ENCODE measurements around the gene RPS15.
"Not testable (repeated sequence)": the region's sequence is repeated elsewhere in the genome, so short reads cannot be mapped to it uniquely, and the experiment has no call there.

RPS15 gene

DNA sequence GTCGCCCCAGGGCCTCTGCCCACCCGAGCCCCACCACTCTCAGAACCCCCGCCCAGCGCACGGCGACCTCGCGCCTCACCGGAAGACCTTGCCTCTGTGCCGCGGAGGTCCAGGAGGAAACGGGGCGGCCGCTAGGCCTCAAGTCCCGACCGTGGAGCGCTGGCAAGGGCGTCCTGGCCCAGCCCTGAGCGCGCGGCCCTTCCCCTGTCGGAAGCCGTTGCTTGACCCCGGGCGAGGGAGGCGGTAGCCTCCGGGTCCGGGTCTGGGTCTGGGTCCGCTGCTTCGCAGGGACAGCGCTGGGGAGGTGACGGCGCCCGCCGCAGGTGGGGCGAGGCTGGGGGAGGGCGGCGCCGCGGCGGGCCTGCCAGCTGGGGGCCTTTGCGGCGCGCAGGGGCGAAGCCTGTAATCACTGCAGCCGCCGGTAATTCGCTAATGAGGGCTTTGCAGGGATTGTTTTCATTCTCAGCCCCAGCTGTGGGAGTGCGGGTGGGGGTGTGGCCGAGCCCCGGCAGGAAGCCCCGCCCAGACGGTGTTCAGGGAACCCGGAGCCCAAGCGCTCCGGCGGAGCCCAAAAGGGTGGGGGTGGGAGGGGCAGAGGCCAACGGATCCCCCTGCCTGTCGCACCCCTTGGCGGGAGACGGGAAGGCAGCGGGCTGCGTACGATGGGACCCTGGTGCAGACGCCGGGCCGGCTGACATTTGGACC is 32.3 kb downstream of the RPS15 start:
- no peak for DNase-seq (ENCODE audit: low spot score)

DNA sequence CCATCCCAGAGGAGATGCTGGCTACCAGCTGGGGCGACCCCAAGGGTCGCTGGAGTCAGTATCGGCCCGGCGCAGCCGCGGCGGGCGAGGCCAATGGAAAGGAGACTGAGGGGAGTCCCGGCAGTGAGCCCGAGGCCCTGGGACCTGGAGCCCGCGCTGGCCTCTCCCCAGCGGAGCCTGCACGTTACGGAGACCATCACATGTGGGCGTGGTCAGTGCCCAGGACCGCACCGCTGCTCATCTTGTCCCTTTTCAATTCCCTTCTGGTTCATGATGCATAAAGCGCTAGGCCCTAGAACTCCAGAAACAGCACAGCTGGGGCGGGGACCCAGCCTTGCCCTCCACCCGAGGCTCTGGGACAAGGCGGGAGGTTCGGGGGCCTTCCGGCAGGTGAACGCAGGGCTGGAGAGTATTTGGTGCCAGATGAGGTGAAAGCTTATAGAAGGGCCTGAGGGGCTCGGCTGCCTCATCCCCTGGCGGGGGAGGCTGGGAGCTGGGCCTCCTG is 32.9 kb downstream of the RPS15 start:
- DNase-seq (ENCODE audit: low spot score) = no peak

GRCh38 chr19:1471515-1472160 is 33.4 kb downstream of the RPS15 start:
- DNase-seq (ENCODE audit: low spot score) = no peak

GRCh38 chr19:1472231-1473084 is 34.3 kb downstream of the RPS15 start:
- DNase-seq (ENCODE audit: low spot score) = no peak

DNA sequence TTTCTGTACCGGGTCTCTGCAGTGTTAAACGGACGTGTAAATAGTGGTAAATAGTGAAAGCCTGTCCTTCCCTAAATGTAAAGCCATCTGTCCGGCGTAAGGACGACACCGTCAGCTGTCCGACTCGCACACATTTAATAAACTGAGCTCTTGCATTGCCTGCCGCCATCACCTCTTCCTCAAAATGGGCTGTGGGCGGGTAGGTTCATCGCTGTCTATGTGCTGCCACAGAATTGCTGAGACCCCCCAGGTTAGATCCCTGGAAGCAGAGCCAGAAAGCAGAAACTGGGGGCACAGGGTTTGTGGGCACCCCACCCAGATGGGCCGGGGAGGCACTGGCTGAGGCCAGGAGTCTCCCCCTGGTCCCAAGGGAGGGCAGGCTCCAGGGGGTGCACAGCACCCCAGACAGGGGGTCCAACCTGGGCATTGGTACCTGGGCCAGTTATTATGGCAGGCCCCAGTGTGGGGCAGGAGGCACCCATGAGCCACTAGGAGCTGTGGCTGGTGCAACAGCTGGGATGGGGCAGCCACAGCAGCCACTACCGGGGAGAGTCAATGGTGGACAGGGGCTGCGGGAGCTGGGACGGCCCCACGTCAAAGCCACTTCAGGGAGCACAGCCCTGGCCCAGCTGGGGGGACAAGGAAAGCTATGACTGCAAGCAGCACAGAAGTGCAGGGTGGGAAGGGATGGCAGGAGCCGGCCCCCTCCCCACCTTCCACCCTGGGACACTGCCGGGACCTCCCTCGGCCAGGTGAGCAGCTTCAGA is 35.1 kb downstream of the RPS15 start:
- no peak for DNase-seq (ENCODE audit: low spot score)

- no peak for DNase-seq (ENCODE audit: low spot score)
Measured at GRCh38 chr19:1474011-1474764, 36.0 kb downstream of the RPS15 start.

DNA sequence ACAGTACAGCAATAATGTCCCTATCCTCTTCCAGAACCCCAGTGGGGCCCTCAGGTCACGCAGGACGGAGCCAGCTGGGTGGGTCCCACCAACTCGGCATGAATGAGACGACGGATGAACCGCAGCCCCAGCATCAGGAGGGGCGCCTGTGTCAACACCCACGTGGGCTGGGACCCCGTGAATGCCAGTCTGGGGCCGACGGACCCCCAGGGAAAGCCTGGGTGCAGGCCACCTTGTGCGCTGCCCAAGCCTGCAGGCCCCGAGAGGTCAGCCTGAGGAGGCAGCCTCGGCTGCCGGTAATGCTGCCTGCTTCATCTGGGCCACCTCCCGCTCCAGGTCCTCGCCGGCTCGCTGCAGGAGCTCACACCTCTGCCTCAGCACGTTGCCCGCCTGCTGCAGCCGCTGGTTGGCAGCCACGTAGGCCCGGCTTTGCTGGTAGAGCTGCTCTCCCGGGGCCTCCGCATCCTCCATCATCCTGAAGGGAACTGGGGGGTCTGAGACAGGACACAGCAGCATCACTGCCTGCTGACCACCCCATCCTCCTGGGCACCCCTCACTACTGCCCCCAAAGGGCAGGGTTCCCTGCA is 36.7 kb downstream of the RPS15 start:
- no peak for DNase-seq (ENCODE audit: low spot score)

GRCh38 chr19:1475751-1476437 is 37.7 kb downstream of the RPS15 start:
- DNase-seq (ENCODE audit: low spot score) = no peak

DNA sequence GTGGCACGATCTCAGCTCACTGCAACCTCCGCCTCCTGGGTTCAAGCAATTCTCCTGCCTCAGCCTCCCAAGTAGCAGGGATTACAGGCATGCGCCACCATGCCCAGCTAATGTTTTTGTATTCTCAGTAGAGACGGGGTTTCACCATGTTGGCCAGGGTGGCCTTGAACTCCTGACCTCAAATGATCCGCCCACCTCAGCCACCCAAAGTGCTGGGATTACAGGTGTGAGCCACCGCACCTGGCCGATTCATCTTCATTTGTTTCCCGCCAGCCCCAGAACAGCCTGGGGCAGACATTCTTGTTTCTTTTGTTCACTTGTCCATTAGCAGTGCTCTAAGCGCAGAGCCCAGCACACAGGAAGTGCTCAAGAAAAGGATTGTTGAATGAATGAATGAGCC is 38.9 kb downstream of the RPS15 start:
- not testable (repeated sequence) for DNase-seq (ENCODE audit: low spot score)

DNA sequence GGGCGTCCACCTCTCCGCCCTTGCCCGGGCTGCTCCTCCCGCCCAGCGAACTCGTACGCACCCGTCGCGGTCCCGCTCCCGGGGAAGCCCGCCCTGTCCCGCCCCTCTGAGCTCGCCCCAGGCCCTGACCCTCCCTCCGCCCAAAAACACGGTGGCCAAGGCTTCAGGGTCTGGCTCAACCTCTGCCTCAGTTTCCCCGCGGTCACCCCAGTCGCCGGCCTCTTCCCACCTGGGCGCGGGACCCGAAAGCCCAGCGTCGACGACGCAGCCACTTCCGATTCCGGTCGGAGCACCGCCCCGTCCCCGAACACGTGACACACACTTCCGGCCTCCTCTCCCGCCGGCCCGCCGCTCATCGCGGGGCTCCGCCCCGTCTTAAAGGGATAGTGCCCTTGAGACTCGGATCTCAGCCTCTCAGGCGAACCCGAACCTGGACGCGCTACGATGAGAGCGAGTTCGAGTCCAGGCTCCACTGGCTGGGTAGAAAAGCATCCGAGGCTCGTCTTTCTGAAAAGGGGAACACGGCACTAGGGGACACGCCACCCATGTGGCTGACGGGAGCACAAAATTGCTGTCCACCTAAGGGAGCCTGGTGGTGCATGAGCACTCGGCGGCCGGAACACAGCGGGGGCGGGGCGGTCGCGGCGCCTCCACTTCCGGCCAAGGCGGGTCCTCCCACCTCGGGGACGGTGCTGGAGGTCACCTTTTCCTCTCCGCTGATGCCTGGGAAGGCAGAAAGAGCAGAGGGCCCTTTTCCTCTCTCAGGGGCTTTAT is 40.9 kb downstream of the RPS15 start, which contains the start of gene C19orf25:
Gene C19orf25 (minus strand): TSS at position 282 of the 774 bp plus-strand sequence. CDS start 312 bp downstream, outside the sequence.
- peak; percentile 94 for DNase-seq (ENCODE audit: low spot score)

DNA sequence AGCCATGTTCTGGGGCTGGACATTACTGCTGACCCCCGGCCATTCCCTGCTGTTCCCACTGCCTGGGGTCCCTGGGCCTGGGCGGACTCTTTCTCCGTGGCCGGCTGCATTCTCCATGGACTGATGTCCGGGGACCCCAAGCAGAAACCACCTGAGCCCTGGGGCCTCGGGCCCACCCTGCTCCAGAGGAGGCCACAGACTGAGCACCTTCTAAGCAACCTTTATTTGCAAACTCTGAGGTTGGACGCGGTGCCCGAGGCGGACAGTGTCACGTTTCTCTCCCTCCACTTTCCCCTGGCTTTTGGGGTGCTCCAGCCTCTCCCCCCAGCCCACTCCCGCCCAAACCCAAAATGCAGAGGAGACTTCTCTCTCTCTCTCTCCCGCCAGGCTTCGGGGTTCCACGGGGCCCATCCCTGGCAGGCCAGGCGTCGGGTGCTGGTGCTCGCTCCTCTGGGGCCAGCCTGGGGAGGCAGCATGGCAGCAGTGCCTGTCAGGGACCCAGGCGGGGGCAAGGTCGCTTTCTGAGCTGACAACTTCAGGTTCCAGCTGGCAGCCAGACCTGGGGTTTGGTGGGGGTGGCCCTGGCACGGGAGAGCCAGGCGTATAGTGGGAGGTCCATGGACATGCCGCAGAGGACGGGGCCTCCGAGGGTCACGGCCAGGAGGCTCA is 43.2 kb downstream of the RPS15 start:
- DNase-seq (ENCODE audit: low spot score) = no peak

DNA sequence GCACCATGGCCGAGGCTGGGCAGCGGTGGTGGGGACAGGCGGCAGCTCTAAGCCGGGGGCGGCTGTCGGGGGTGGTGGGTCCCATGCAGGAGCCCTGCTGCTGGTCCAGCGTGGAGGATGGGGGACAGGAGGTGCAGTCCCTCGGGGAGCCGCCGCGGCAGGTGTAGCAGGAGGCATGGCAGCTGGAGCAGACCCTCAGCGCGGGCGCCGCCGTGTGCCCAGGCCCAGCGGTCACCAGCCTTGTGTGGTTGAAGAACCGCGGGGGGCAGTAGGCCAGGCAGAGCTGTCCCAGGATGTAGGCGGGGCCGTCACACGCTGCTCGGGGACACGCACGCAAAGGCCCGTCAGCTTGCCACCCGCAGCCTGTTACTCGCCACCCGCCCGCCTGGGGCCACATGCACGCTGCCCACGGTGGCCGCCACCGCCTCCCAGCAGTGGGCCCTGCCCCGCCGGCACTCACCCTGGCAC is 43.7 kb downstream of the RPS15 start:
- DNase-seq (ENCODE audit: low spot score) = no peak

GRCh38 chr19:1482361-1483130 is 44.4 kb downstream of the RPS15 start:
- DNase-seq (ENCODE audit: low spot score) = no peak

DNA sequence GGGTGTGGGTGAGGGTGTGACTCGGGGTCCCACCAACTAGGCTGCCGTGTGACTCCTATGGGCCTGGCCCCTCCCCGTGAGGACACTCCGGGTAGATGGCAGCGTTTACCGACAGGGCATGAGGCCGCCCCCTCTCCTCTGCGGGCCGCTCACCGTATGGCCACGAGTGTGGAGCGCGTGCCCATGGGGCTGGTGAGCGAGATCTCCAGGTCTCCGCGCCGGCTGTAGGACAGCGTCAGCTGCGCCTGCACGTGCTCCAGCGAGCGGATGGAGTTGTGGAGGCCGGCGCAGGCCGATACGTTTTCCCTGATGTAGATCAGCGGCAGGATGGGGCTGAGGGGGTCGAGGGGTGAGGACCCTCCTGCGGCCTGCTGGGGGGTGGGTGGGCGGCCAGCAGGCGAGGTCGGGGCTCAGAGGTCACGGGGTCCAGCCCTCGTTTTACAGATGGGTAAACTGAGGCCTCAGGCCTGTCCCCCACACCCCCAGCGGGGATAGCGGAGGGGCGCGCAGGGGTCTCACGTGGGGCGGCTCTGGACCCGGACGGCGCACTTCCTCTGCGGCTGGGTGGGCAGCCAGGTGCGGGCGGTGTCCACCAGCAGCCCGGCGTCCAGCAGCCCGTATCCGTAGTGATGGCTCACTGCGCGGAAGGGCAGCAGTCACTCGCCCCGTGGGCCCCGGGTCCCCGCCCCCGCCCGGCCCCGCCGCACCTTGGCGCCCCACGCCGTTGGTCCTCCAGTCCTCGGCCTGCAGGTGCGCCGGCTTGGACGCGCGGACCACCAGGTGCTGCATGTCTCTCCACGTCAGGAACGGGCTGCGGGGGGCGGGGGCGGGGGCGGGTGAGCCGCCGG is 45.2 kb downstream of the RPS15 start:
- no peak for DNase-seq (ENCODE audit: low spot score)

- DNase-seq (ENCODE audit: low spot score) = no peak
Measured at GRCh38 chr19:1483979-1484428, 45.8 kb downstream of the RPS15 start.

GRCh38 chr19:1486720-1487575 is 48.8 kb downstream of the RPS15 start:
- DNase-seq (ENCODE audit: low spot score) = no peak
